Upper lobe of left lung (tissue), 6 donors: ENCODE measurements around the gene ST3GAL3. TPM values are rescaled to one million over a fixed set of nuclear protein-coding genes. Genes with fewer than 3 reads are reported as not detected.

Experiments used
- ATAC-seq, 2 donors: fragments of 200-7000 bp; cut with Tn5 transposase; one replicate each; pipeline ENCODE4 v1.9.1; 2022; ENCODE audit warnings: mild to moderate bottlenecking in 2 of 2, moderate library complexity in 2 of 2; ENCODE audit not compliant: low FRiP score in 2 of 2
- DNase-seq, 2 donors: peaks; one replicate each; pipeline ENCODE4 v3.0.0-alpha.2; 2019 to 2020
- H3K27ac ChIP-seq, 4 donors: fragments of 200-600 bp; sonication (generic); one replicate each; pipeline ENCODE4 v1.5.1; 2016 to 2019
- H3K27me3 ChIP-seq, 4 donors: fragments of 200-600 bp; sonication (generic); one replicate each; pipeline ENCODE4 v1.5.1; 2017 to 2019
- H3K36me3 ChIP-seq, 4 donors: fragments of 200-600 bp; sonication (generic); one replicate each; pipeline ENCODE4 v1.5.1; 2016 to 2019
- H3K4me1 ChIP-seq, 4 donors: fragments of 200-600 bp; sonication (generic); one replicate each; pipeline ENCODE4 v1.5.1; 2018 to 2019
- H3K4me3 ChIP-seq, 4 donors: fragments of 200-600 bp; sonication (generic); one replicate each; pipeline ENCODE4 v1.5.1; 2017 to 2019; ENCODE audit warnings: mild to moderate bottlenecking in 2 of 4, moderate library complexity in 1 of 4
- H3K9me3 ChIP-seq, 4 donors: fragments of 200-600 bp; sonication (generic); one replicate each; pipeline ENCODE4 v1.5.1; 2018 to 2019
- CTCF ChIP-seq, 6 experiments: fragments of 450-650 bp in 4 of 6; fragments of 200-600 bp in 2 of 6; sonication (generic) in 2 of 6; IDR thresholded peaks; one replicate each; pipeline ENCODE4 v1.5.1; 2016 to 2019; ENCODE audit warnings: antibody characterized with exemption in 6 of 6
- EP300 ChIP-seq, 4 donors: sonication (generic); formaldehyde crosslinking; IDR thresholded peaks; one replicate each; pipeline ENCODE4 v1.5.1; 2017; ENCODE audit warnings: antibody characterized with exemption in 4 of 4, control low read depth in 2 of 4
- POLR2A ChIP-seq, 4 donors: fragments of 450-650 bp; IDR thresholded peaks; one replicate each; pipeline ENCODE4 v1.5.1; 2016 to 2017; ENCODE audit warnings: antibody characterized with exemption in 4 of 4, mild to moderate bottlenecking in 2 of 4
- POLR2AphosphoS5 ChIP-seq, 2 donors: sonication (generic); formaldehyde crosslinking; IDR thresholded peaks; one replicate each; pipeline ENCODE4 v1.5.1; 2017; ENCODE audit warnings: antibody characterized with exemption in 2 of 2
- WGBS, 2 donors: methylation state at CpG; one replicate each; pipeline ENCODE4 v1.1.5; 2017 to 2018; 5-methylcytosine and 5-hydroxymethylcytosine counted together
- total RNA-seq, 6 donors: library from RNA; depleted of rRNA in 4 of 6; stranded (reverse); fragments of >200 nt in 4 of 6; gene quantifications; one replicate each; pipeline versions ENCODE4 v1.1.0 to v1.2.1, GENCODE V29; 2016 to 2021
- donor health status: DM: no; HTN: no; CAD: no; lungs with moderate emphysema.
- donor health status: DM: no; HTN: yes; CAD: no; lungs with severe emphysema.

The ST3GAL3 gene
- total RNA-seq, 6 donors from 2014 or later = 14.4 to 46.1 (median 19.2) TPM

- no peak overlapping the region for H3K27ac ChIP-seq
- peak; percentile 9 to 28 for ATAC-seq
Observed at GRCh38 chr1:43836267-43836951, 129.1 kb downstream of the ST3GAL3 start.

GRCh38 chr1:43839056-43839455 is 131.7 kb downstream of the ST3GAL3 start:
- WGBS, 2 donors = 60 to 67% methylated on average over 5 of the region's 5 CpGs
- Histone ChIP-seq H3K27ac (peak overlapping the region in 3 of 4 donors; percentile 4 to 71 (median 56)), H3K36me3 (peaks cover 0 to 19% (median 3%) of the 10 kb centered on the region in 4 donors), H3K4me1 (peaks cover 6 to 20% (median 14%) of the 10 kb centered on the region in 4 donors), H3K4me3 (peak overlapping the region in 3 of 4 donors; percentile 22 to 42 (median 35)), H3K9me3 (peaks cover 0 to 10% (median 0%) of the 10 kb centered on the region in 4 donors), H3K27me3 (no peaks in the 10 kb centered on the region)
- no peak for ATAC-seq
- DNase-seq = no peak
- TF ChIP-seq EP300 (IDR thresholded peaks at IDR 0.05) (no peak), POLR2AphosphoS5 (IDR thresholded peaks at IDR 0.05) (no peak), CTCF (IDR thresholded peaks at IDR 0.05) (no peak), POLR2A (IDR thresholded peaks at IDR 0.05) (no peak)

More at GRCh38 chr1:43836267-43836951, 129.1 kb downstream of the ST3GAL3 start:
- 43 to 51% methylated on average over 4 to 6 of the region's 6 CpGs for WGBS, 2 donors
- DNase-seq = peak; percentile 56 to 70
- Histone ChIP-seq H3K9me3 (no peaks in the 10 kb centered on the region), H3K36me3 (peaks cover 0 to 19% (median 3%) of the 10 kb centered on the region in 4 donors), H3K27me3 (no peaks in the 10 kb centered on the region), H3K4me3 (no peak overlapping the region), H3K4me1 (peaks cover 10 to 25% (median 16%) of the 10 kb centered on the region in 4 donors)
- TF ChIP-seq EP300 (IDR thresholded peaks at IDR 0.05) (no peak), POLR2AphosphoS5 (IDR thresholded peaks at IDR 0.05) (no peak), CTCF (IDR thresholded peaks at IDR 0.05) (no peak), POLR2A (IDR thresholded peaks at IDR 0.05) (no peak)

GRCh38 chr1:43841321-43842174 is 134.2 kb downstream of the ST3GAL3 start:
- TF ChIP-seq POLR2AphosphoS5 (IDR thresholded peaks at IDR 0.05) = no peak
- TF ChIP-seq EP300 (IDR thresholded peaks at IDR 0.05) = no peak
- no peak for TF ChIP-seq CTCF (IDR thresholded peaks at IDR 0.05)
- TF ChIP-seq POLR2A (IDR thresholded peaks at IDR 0.05) = no peak
- Histone ChIP-seq H3K27ac (no peak overlapping the region), H3K27me3 (no peaks in the 10 kb centered on the region), H3K4me1 (peaks cover 1 to 4% (median 2%) of the 10 kb centered on the region in 4 donors), H3K4me3 (no peak overlapping the region), H3K9me3 (peaks cover 0 to 10% (median 0%) of the 10 kb centered on the region in 4 donors), H3K36me3 (peaks cover 0 to 19% (median 3%) of the 10 kb centered on the region in 4 donors)
- WGBS, 2 donors = 91 to 100% methylated on average over 1 of the region's 1 CpG
- no peak for DNase-seq
- ATAC-seq = no peak

GRCh38 chr1:43842175-43842498 is 134.8 kb downstream of the ST3GAL3 start:
- Histone ChIP-seq H3K4me1 (peaks cover 0 to 4% (median 0%) of the 10 kb centered on the region in 4 donors), H3K36me3 (peaks cover 0 to 19% (median 3%) of the 10 kb centered on the region in 4 donors), H3K9me3 (peaks cover 0 to 10% (median 0%) of the 10 kb centered on the region in 4 donors), H3K27me3 (no peaks in the 10 kb centered on the region), H3K4me3 (no peak overlapping the region), H3K27ac (no peak overlapping the region)
- TF ChIP-seq CTCF (IDR thresholded peaks at IDR 0.05) (no peak), POLR2AphosphoS5 (IDR thresholded peaks at IDR 0.05) (no peak), POLR2A (IDR thresholded peaks at IDR 0.05) (no peak), EP300 (IDR thresholded peaks at IDR 0.05) (no peak)
- ATAC-seq (no peak), DNase-seq (no peak)
- WGBS, 2 donors = 97 to 99% methylated on average over 2 of the region's 2 CpGs
